ENCODE data around the gene SLC17A5.

DNA sequence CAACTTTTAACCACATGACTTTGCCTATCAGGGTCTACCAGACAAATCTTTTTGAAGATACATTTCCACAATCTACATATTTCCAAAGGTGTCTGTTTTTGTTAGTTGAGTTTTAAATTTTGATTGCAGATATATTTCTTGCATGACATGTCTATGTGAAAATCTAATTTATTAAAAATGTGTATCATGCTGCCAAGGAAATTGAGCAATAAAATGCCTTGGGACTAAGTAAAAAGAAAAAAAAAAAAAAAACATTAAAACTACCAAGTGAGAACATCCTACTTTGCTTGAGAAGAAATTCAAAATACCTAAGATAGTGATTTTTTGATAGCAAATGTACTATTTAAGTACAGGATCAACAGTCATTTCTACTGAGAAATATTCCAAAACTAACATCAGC, 17.7 kb downstream of the SLC17A5 start:
- TF ChIP-seq, protein P1, sequence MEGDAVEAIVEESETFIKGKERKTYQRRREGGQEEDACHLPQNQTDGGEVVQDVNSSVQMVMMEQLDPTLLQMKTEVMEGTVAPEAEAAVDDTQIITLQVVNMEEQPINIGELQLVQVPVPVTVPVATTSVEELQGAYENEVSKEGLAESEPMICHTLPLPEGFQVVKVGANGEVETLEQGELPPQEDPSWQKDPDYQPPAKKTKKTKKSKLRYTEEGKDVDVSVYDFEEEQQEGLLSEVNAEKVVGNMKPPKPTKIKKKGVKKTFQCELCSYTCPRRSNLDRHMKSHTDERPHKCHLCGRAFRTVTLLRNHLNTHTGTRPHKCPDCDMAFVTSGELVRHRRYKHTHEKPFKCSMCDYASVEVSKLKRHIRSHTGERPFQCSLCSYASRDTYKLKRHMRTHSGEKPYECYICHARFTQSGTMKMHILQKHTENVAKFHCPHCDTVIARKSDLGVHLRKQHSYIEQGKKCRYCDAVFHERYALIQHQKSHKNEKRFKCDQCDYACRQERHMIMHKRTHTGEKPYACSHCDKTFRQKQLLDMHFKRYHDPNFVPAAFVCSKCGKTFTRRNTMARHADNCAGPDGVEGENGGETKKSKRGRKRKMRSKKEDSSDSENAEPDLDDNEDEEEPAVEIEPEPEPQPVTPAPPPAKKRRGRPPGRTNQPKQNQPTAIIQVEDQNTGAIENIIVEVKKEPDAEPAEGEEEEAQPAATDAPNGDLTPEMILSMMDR (IDR thresholded peaks at IDR 0.05; ENCODE audit: low read depth, low read length) = no peak
- TF ChIP-seq EZH2phosphoT487 (IDR thresholded peaks at IDR 0.05; ENCODE audit: low read depth) = no peak
